H1 (cell line): ENCODE measurements around the gene PDGFA.

Source experiments
- BACH1 ChIP-seq: IDR thresholded peaks from 2 replicates; pipeline ENCODE4 v1.6.1; 2012; ENCODE audit warnings: low read length, improper control_type of control experiment
- BRCA1 ChIP-seq: IDR thresholded peaks from 2 replicates; pipeline ENCODE4 v1.6.1; 2012; ENCODE audit warnings: low read depth, low read length, improper control_type of control experiment
- CHD2 ChIP-seq: IDR thresholded peaks from 2 replicates; pipeline ENCODE4 v1.6.1; 2012; ENCODE audit warnings: low read length, improper control_type of control experiment
- EGR1 ChIP-seq: IDR thresholded peaks from 2 replicates; pipeline ENCODE4 v1.6.1; 2011; ENCODE audit warnings: low read depth, low read length, borderline replicate concordance
- EZH2 ChIP-seq: fragments of 200-600 bp; sonication (generic); IDR thresholded peaks from 2 replicates; pipeline ENCODE4 v1.7.1; 2012; ENCODE audit warnings: low read depth, mild to moderate bottlenecking, moderate library complexity, low read length, inconsistent platforms; ENCODE audit not compliant: severe bottlenecking
- GABPA ChIP-seq: IDR thresholded peaks from 2 replicates; pipeline ENCODE4 v1.6.1; 2011; ENCODE audit warnings: mild to moderate bottlenecking, low read length, moderate library complexity, borderline replicate concordance; ENCODE audit not compliant: insufficient read depth
- HDAC2 ChIP-seq, 2 experiments: fragments of 300-600 bp in 1 of 2; sonication (generic) in 1 of 2; IDR thresholded peaks; 2 replicates each; pipeline ENCODE4 v1.6.1; 2011 to 2012; ENCODE audit warnings: low read depth in 2 of 2, low read length in 2 of 2, mild to moderate bottlenecking in 2 of 2, moderate library complexity in 2 of 2, borderline replicate concordance in 1 of 2, inconsistent platforms in 1 of 2
- RAD21 ChIP-seq, 2 experiments: IDR thresholded peaks in 1 of 2; conservative IDR thresholded peaks in 1 of 2; 2 replicates each; pipeline ENCODE4 v1.6.1; 2011; ENCODE audit warnings: low read depth in 2 of 2, low read length in 2 of 2, improper control_type of control experiment in 1 of 2, inconsistent platforms in 1 of 2, mild to moderate bottlenecking in 1 of 2, moderate library complexity in 1 of 2
- SP2 ChIP-seq: IDR thresholded peaks from 2 replicates; pipeline ENCODE4 v1.6.1; 2012; ENCODE audit warnings: mild to moderate bottlenecking, low read length, inconsistent platforms
- TF ChIP-seq, protein P1 (sequence below), 3 experiments: IDR thresholded peaks; 1 replicate in 2 of 3; 2 replicates in 1 of 3; pipeline versions ENCODE4 v1.5.1 to v1.6.1; 2011; ENCODE audit warnings: low read length in 3 of 3, mild to moderate bottlenecking in 3 of 3, inconsistent platforms in 2 of 3, low read depth in 1 of 3, moderate library complexity in 1 of 3; ENCODE audit not compliant: insufficient read depth in 1 of 3; ENCODE audit errors: control extremely low read depth in 1 of 3
- TF ChIP-seq, protein P2 (sequence below): IDR thresholded peaks from 2 replicates; pipeline ENCODE4 v1.6.1; 2011; ENCODE audit warnings: low read depth, mild to moderate bottlenecking, low read length; ENCODE audit not compliant: insufficient read depth

DNA sequence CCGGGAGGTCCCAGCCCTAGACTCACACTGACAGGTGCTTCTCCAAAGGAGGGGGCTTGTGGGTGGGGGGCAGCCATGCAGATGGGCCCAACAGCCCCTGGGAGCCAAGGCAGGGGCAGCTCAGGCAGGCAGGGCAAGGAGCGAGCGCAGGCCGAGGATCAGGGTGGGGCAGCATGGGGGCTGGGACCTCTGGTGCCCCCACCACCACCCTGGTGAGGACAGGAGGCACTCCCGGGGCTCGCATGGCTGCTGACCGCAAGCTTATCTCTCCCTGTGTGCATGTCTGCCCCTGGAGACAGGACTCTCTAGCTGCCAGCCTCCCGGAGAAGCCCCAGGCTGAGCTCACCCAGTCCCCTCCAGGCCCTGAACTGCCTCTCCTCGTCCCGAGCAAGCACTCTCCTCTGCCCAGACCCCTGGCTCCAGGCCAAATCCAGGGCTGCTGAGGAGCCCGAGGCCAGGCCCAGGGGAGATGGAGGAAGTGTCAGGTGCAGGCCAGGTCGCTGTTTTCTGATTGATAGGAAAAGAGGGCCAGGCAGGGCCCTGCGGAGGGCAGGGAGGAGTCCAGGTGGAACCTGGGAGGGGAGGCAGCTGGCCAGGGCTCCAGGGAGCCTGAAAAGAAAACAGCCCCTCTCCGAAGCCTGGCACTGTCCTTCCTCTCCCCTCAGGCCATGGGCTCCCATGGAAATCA, 39.0 kb downstream of the PDGFA start:
- TF ChIP-seq, protein P1, sequence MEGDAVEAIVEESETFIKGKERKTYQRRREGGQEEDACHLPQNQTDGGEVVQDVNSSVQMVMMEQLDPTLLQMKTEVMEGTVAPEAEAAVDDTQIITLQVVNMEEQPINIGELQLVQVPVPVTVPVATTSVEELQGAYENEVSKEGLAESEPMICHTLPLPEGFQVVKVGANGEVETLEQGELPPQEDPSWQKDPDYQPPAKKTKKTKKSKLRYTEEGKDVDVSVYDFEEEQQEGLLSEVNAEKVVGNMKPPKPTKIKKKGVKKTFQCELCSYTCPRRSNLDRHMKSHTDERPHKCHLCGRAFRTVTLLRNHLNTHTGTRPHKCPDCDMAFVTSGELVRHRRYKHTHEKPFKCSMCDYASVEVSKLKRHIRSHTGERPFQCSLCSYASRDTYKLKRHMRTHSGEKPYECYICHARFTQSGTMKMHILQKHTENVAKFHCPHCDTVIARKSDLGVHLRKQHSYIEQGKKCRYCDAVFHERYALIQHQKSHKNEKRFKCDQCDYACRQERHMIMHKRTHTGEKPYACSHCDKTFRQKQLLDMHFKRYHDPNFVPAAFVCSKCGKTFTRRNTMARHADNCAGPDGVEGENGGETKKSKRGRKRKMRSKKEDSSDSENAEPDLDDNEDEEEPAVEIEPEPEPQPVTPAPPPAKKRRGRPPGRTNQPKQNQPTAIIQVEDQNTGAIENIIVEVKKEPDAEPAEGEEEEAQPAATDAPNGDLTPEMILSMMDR (IDR thresholded peaks at IDR 0.05; ENCODE audit: control extremely low read depth in 1 of 3, insufficient read depth in 1 of 3, low read depth in 1 of 3, low read length in 3 of 3), result no peak
- TF ChIP-seq CHD2, result no peak
- TF ChIP-seq, protein P2, sequence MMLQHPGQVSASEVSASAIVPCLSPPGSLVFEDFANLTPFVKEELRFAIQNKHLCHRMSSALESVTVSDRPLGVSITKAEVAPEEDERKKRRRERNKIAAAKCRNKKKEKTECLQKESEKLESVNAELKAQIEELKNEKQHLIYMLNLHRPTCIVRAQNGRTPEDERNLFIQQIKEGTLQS, result no peak
- no peak for TF ChIP-seq HDAC2 (IDR thresholded peaks at IDR 0.05; ENCODE audit: borderline replicate concordance in 1 of 2, low read depth in 2 of 2, low read length in 2 of 2)
- TF ChIP-seq EZH2, result no peak
- TF ChIP-seq EGR1, result no peak
- TF ChIP-seq GABPA, result no peak
- TF ChIP-seq BRCA1, result no peak
- no peak for TF ChIP-seq RAD21 (IDR thresholded peaks at IDR 0.05 in 1 of 2, conservative IDR thresholded peaks at IDR 0.05 in 1 of 2; ENCODE audit: low read depth in 2 of 2, low read length in 2 of 2)
- no peak for TF ChIP-seq BACH1
- no peak for TF ChIP-seq SP2
